IMR-90 (cell line): ENCODE data around the gene ZDHHC14. TPM values are rescaled to one million over a fixed set of nuclear protein-coding genes. Genes with fewer than 3 reads are reported as not detected.

Experiments used
- microRNA-seq, 2 experiments: library from miRNA; stranded (forward) in 1 of 2; unstranded in 1 of 2; fragments of 10-50 nt in 1 of 2; fragments of <30 nt in 1 of 2; gene quantifications in 1 of 2; microRNA quantifications in 1 of 2; one replicate each; pipeline versions ENCODE3 to v1.1.0; 2013 to 2020; ENCODE audit not compliant: insufficient read depth in 1 of 2, insufficient read length in 1 of 2, unreplicated experiment in 1 of 2
- polyA plus RNA-seq, 3 experiments: library from polyadenylated mRNA; depleted of rRNA; stranded (reverse); fragments of >200 nt; gene quantifications; 2 replicates each; pipeline ENCODE4 v1.2.3, GENCODE V29; 2012; ENCODE audit warnings: low replicate concordance in 1 of 3
- small RNA-seq, 5 experiments: library from RNA; depleted of rRNA; stranded (forward); fragments of <200 nt; gene quantifications; one replicate each; pipeline ENCODE3, GENCODE V24; 2012
- total RNA-seq: library from RNA; depleted of rRNA; stranded (reverse); fragments of >200 nt; gene quantifications from 2 replicates; pipeline ENCODE4 v1.2.3, GENCODE V29; 2012; rRNA removed

ZDHHC14 gene
- total and polyA plus RNA-seq, 2 of the 4 experiments (the other 2 are of a cell fraction), result 0.90 to 2.0 TPM

Small RNA genes lying within 50 kb of the gene (microRNA-seq; reads per million reads assigned to microRNA genes)
- 0 reads per million in 2 experiments for gene MIR3692

Small RNA genes lying within 50 kb of the gene (small RNA-seq; reads per million reads assigned to genes)
- gene MIR3692, result 0 to 1.2 (median 0) reads per million in 5 experiments

Other genes starting within 250 kb of the ZDHHC14 start
- gene TMEM242, start 57.7 kb upstream of the ZDHHC14 start, total RNA-seq, result 2.3 and 4.2 TPM in 2 replicates
- gene TMEM242, start 57.7 kb upstream of the ZDHHC14 start, polyA plus RNA-seq (2012; rRNA removed), result 4.3 and 4.6 TPM in 2 replicates